D341Med (cell line): ENCODE results near the gene PIGV.

ENCODE experiments used
- DNase-seq: peaks from one replicate; pipeline ENCODE4 v3.0.0; 2012; ENCODE audit warnings: low spot score

Gene PIGV

DNA sequence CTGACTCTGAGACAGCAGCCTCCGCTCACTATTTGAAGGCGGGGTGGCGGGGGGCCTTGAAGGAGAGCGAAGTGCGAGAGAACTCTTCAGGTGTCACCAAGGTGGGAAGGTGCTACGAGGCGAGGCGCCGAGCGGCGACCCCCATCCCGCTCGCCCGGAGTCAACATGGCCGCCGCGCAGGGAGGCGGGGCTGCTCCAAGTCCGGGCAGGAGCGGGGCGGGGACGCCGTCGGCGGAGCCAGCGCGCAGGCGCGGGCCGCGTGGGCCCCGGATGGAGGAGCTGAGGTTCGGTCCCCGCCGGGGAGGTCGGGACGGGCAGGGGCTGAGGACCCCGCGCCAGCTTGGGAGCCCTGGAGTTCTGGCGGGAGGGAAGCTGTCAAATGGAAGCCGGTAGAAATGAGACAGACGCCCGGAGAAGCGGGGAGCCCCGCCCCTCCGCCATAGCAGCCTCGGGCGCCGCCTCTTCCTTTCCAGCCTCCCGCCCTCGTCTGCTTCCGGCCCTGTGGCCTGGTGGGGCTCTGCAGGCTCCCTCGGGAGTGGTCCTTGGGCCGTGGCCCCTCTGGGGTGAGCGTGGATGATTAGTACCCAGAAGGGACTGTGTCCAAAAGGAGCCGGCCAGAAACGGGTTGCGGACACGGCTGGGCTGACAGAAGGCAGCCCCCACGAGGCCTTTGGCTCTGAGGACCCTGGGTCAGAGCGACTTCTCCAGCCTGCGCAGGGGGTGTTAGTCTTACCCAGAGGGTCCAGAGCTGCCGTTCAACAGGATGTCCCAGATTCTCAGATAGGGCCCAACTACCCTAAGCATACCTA is at the start of gene PIGV:
Gene PIGV, plus strand, starts transcription at position 245 of the 809 bp plus-strand sequence. CDS start 2,866 bp downstream, outside the sequence.
- peak; percentile 98 for DNase-seq

DNA sequence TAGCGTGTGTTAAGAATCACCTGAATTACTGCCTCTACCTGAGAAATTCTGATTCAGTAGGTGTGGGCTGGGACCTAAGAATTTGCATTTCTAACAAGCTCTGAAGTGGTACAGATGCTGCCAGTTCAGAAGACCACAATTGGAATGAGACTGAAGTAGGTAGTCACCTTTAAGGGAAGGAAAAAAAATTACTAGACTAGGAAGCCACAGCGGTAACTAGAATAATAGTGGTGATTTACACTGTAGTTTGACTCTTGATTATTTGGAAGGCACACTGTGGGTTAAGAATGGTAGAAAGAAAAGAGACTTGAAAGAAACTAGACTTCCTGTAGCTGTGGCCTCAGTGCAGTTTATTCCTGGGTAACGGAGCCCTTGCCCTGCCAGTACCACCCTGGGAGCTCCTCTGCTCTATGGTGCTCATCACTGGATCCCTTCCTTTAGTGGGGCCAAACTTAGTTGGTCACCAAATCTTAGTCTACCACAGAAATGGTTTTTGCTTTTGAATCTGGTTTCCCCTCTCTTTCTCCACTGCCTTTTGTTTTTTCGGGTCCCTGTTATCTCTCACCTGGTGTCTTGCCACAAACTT is 48.3 kb upstream of the PIGV start:
- no peak for DNase-seq

DNA sequence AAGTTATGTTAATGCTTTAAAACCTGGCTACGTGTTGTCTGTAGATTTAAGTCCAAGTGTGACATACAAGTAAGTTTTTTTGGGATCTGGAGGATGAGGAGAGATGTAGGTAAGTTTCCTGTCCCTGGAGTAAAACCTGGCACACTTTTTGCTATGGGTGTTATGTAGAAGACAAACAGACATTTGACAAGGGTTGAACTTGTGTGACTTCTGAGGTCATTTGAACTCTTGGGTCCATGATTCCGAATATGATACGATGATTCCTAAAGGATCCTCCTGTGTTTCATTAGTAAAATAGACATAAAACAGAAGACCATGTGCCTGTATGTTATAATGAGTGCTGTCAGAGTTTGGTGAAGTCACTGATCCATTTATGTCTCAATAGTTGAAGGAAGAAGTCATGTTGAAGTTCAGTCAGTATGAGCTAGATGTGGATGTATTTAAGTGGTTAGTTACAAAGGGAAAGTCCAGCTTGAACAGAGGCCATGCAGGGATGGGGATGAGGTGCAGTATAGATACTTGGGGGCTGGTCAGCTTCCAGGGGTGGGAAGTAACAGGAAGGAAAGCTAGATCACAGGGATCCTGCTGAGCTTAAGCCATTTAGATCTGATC is 47.6 kb upstream of the PIGV start:
- DNase-seq: no peak

DNA sequence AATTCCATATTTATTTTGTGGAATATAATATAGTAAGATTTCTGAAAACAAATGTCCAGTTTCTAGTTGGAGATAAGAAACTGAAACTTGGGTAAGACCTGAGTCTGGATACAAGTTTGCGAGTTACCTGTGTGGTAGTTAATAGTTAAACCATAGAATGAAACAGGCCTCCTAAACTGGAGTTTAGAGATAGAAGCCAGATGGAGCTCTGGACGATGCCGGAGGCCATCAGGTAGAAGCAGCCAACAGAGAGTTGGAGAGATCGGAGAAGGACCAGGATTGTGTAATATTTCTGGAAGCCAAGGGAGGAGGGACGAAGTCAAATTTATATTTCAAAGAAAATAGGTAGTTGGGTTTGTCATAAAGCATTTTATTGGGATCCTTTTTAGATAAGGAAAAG is 46.8 kb upstream of the PIGV start:
- no peak for DNase-seq

DNA sequence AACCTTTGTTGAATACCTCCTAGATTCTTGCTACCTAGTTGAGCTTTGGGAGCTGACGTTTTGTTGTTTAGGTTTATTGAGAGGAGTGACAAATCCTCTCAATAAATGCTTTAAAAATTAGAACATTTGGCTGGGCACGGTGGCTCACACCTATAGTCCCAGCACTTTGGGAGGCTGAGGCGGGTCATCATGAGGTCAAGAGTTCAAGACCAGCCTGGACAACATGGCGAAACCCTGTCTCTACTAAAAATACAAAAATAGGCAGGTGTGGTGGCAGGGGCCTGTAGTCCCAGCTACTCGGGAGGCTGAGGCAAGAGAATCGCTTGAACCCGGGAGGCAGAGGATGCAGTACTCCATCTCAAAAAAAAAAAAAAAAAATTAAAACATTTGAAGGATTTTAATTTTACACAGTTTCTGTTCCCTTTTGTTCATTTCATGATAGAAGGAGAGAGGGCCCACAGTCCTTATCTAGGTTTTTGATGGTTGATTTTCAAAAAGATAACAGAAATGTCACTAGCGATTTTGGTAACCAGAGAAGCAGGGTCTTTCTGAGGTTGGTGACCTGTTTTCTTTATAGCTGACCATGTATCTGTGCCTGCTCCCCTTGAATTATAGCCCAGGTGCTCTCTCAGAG is 44.2 kb upstream of the PIGV start:
- DNase-seq: no peak

DNA sequence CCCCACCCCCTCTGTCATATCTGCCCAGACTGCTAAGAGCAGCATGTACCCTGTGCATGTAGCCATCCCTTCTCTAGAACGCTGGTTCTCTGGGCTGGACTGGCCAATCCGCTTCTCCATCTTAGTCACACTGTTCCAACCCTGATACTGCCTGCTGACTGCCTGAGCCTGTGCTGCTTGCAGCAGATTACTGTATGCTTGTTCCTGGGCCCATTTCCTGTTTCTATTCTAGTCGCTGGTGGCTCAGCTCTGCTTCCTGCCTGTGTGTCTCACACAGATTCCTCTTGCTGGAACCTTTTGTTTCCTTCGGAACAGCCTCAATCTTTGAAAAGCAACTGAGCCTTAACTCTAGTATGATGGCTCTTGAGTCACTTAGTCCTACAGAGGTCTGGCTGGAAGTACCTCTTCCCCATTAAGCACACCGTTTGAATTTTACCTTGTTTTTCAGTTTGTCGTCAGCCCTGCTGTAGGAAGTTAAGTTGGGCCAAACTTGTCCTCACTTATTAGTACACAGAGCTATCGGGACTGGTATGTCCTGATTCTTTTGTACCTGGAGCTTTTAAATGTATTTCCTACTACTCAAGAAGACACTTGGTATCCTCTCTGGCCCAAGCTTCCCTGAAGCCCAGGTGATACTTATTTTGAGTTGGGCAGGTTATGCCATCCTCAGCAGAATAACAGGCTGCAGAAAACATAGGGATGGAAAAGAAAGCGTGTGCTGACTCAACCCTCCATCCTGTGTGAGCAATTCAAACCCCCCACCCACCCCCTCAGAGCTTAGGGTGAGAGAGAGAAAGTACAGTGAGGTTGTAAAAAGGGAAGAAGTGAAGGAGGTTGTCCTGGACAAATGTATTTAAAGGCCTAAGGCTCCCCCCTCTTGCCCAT is 43.4 kb upstream of the PIGV start:
- peak; percentile 30 for DNase-seq

DNA sequence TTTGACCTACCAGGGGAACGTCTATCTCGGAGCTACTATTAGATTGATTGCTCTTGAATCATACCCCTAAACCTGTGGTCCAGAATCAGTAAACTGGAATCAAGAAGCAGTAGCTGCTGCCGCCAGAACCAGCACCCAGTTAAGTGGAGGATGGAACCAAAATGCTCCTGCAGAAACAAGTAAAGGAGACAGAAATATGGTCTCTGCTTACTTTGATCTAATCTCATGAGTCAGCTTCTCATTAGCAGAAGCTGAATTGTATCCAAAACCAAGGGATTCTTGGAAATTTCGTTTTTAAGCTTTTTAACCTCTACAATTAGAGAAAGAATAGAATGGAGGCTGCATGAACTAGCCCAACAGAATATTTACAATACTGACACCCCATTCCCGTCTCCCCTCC is 42.6 kb upstream of the PIGV start:
- no peak for DNase-seq

DNA sequence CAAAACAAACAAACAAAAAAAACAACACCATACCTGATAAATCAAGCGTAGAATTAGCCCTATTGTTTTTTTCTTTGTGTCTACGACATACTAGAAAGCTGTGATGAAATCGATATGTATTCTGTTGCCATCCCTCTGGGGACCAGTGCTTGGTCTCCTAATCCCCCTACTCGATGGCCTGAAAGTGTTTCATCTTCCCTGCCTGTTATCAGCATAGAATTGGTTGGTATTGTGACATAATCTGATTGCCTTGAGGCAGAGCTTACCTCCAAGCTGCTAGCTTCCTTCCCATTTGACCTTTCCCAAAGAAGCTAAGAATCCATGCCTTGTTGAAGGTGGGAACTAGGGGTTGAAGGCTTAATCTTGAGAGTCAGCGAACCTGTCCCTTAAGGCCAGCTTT is 40.7 kb upstream of the PIGV start:
- DNase-seq: peak; percentile 32

DNA sequence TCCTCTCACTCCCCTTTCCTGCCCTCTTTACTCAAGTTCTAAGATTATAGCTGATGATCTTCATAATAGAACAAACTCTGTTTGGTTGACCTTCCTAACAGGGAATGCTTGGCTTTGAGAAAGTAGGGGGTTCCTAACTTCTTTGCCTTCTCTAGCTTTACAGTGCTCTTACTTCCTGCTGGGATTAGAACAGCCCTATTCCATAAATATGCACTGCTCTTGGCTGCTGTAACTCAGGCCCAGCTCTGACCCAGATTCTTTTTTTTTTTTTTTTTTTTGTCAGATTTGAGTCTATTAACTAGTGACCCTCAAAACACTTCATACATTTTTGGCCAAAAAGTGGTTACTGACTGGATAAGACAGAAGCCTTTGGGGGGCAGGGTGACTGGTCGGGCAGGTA is 39.4 kb upstream of the PIGV start:
- no peak for DNase-seq

DNA sequence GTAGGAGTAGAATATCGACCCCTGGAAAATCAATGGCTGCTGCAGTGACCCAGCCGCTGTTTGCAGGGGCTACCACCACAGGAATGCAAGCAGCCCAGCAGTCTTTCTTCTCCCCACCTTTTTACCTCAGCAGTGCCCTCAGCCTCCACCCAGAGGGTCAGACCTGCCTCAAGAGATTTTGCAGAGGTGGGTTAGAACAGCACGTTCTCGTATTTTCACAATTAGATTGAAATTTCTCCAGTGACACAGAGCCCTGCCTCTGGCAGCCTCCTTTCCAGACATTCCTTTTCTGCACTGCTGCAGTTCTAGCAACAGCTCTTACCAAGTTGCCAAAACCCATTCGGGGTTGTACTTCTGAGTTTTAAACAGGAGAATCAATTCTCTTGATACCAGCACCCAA is 38.3 kb upstream of the PIGV start:
- DNase-seq: no peak

DNA sequence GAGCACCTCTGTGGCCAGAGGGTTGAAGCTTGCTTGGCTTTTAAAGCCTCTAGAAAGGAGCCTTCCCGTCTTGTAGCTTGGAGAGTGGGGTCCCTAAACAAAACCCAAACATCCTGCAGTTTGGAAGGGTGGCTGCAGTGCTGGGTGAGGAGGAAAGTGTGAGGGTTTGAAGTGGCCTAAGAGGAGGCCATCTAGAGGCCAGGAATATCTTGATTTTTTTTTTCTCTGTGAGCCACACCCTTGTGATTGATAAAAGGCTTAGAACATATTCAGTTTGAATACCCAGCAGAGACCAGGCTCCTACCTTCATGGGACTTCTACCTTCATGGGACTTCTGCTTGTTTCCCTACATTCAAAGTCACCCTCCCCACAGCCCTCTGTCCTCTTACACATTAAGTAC is 37.3 kb upstream of the PIGV start:
- no peak for DNase-seq

DNA sequence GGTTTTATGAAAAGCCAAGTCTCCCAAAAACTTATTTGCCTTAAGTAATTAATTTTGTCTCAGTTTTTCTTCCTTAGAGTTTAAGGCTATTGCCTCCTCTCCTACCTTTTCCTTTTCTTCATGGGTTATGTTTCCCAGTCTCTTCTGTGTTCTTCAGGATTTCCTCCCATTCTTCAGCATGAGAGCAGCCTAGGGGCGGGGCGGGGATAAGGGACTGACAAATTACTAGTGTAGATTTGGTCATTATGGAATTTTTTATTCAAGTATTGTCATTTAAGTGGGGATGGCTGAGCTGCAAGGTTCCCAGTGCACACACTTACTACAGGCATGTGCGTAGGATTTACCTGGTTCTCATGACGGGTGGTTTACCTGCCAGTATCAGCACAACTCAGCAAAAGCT is 35.2 kb upstream of the PIGV start:
- no peak for DNase-seq

DNA sequence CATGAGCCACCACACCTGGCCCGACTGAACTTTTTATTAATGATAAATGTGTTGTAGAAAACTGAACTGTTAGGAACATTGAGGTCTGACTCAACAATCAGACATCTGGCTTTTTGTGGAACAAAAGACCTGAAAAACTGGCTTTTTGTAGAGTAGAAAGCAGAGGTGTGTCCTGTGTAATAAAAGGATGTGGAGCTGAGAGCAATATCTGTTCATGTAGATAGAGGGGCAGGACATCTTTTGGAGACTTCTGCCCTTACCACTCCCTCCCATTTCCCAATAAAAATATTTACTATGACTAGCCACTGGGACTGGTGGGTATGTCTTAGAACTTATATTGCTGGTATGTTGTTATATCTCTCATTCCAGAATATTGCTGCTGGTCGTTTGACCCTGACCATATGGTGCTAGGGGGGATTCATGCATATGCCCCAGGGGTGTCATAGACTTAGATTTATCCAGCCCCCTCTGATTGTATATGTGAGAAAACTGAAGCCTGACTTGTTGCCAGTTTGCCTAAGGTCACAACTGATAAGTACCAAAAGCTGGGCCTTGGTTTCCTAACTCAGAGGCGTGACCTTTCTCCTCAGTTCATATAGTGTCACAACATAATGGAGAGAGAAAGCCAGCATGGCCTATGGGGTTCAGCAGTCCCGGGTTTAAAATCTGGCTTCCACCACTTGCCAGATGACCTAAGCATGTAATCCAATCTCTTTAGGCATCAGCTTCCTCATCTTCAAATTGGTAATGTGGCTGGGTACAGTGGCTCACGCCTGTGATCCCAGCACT is 33.5 kb upstream of the PIGV start:
- no peak for DNase-seq

DNA sequence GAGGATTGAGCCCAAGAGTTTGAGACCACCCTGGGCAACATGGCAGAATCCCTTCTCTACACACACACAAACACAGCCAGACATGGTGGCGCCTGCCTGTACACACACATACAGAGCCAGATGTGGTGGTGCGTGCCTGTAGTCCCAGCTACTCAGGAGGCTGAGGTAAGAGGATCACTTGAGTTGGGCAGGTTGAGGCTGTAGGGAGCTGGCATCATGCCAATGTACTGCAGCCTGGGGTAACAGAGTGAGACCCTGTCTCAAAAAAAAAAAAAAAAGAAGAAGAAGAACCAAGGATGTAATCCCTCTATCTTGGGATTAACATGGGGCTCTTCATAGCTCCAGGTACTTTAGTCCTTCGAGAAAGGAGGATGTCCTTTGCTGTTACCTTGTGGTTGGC is 29.4 kb upstream of the PIGV start:
- no peak for DNase-seq

DNA sequence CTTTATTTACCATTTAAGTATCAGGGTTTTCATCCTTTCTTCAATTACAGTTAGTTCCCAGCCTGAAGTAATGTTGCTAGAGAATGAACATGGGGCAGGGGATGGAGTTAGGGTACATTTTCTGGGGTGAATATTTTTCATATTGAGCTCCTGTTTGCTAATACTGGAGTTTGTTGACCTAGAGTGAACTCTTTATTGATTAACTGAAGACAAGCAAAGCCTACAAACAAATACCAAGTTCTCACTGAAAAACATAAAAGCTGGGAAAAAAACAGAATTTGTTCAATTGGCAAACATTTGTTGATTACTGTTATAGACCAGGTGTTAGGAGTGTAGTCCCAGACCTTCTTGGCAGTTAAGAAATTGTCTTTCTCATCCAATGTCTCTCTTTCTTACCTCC is 28.2 kb upstream of the PIGV start:
- no peak for DNase-seq

DNA sequence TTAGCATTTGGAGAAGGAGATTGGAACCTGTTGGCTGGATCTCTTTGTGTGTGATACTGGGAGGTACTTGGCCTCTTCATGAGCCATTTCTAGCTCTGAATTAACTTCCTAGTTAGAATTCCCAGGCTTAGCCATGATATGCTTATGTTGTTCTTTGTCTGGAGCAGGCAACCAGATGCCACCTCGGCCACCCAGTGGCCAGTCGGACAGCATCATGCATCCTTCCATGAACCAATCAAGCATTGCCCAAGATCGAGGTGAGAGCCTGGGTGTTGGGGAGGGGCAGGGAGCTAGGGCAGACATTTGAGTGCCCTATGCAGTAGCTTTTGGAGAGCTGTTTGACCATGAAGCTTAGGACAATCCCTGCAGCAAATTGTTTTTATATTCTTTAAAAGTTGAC is 26.5 kb upstream of the PIGV start:
- no peak for DNase-seq

DNA sequence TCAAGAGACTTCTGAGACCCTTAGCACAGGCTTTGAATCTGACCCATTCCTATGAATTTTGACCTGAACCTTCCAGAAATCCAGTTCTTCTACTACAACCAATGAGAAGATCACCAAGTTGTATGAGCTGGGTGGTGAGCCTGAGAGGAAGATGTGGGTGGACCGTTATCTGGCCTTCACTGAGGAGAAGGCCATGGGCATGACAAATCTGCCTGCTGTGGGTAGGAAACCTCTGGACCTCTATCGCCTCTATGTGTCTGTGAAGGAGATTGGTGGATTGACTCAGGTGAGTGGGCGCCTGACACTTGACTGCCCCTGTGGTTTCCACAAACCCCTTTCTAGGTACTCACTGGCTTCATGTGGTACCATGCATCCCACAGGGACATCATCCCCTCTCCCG is 20.0 kb upstream of the PIGV start:
- no peak for DNase-seq

DNA sequence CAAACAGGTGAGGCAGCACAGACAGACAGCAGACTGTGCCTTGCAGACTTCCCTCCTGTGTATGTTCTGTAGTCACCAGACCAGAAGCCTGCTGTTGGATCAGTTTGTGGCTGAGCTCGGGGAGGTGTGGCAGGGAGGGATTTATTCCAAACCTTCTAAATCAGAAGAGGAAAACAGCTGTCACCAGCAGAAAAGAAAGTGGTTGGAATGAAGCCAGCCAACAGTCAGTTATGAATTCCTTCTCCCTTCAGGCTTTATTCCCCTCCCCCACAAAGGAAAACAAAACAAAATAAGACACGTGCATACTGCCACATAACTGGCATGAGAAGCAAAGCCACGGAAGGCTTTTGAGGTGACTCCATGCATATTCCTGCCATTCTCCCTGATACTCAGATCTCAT is 19.0 kb upstream of the PIGV start:
- peak; percentile 61 for DNase-seq

DNA sequence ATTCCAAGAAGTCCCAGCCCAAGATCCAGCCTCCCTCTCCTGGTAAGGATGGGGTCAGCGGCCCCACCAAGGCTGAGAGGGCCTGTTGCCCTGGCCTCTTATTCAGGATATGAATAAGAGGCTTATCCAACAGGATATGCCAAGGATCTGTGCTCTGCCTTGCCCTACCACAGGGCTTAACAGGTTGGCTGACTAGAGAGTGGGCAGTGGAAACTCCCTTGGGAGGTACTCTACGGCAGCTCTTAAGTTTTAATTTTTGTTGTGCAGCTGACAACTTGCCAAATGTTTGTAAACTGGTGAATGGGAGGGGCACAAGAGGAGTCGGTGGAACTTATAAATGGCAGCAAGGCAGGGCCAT is 16.5 kb upstream of the PIGV start:
- peak; percentile 75 for DNase-seq

DNA sequence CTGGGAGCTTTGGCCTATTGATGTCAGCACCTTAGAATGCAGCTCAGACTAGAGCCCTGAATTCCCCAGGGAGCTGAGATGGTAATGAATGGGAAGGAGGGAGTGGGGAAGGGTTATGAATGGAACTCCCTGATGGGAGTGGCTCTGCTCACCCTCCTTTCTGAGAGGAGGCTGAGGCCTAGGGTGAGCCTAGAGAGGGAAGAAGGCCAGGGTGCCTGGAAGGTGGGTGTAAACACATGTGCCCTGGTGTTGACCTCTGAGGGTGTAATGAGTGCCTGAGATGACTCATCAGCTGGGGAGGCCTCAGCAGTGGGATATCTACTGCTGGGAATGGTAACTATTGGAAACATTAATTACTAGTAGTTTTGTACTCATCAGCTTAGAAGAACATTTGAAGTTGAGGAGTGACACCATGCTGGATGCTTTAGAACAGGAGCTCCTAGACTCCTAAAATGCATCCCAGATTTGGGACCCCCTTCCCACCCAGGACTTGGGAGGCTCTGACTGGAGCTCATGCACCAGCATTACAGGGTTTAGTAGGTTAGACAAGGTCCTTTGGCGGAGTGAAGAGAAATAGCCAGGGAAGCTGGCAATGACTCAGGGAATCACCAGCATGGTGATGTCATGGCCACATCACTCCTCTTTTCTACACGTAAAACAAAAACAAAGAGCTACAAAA is 16.0 kb upstream of the PIGV start:
- DNase-seq: peak; percentile 80

DNA sequence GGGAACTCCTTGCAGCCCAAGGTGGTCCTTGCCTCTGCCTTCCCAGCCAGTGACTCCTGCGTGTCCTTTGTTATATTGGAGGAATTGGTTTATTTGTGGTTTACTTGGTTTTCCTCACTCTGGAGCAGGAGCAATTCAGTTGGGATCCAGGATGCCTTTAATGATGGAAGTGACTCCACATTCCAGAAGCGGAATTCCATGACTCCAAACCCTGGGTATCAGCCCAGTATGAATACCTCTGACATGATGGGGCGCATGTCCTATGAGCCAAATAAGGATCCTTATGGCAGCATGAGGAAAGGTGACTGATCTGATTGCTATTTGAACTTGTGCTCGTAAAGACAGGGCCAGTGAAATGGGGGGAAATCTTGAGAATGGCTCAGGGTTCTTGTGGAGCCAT is 15.1 kb upstream of the PIGV start:
- DNase-seq: no peak
